HG02938 (cell line): ENCODE data around the gene PLXDC2.

Experiments used
- ATAC-seq: cut with Tn5 transposase; IDR thresholded peaks from one replicate; pipeline ENCODE4 v1.9.1; 2021; ENCODE audit warnings: mild to moderate bottlenecking, moderate library complexity; ENCODE audit not compliant: unreplicated experiment

Gene PLXDC2

GRCh38 chr10:20303453-20304152, 487.4 kb downstream of the PLXDC2 start:
- ATAC-seq: no peak

GRCh38 chr10:20313665-20314064, 497.4 kb downstream of the PLXDC2 start:
- no peak for ATAC-seq

- no peak for ATAC-seq
Observed at GRCh38 chr10:20314431-20314830, 498.2 kb downstream of the PLXDC2 start.

GRCh38 chr10:20327954-20328353, 511.7 kb downstream of the PLXDC2 start:
- ATAC-seq: no peak

GRCh38 chr10:20330246-20330645, 514.0 kb downstream of the PLXDC2 start:
- ATAC-seq: no peak

GRCh38 chr10:20334559-20334958, 518.3 kb downstream of the PLXDC2 start:
- no peak for ATAC-seq
